ENCODE results near the gene GGT1.
"Not testable (repeated sequence)": the region's sequence is repeated elsewhere in the genome, so short reads cannot be mapped to it uniquely, and the experiment has no call there.

GGT1 gene

GRCh38 chr22:24644409-24644808 is 41.4 kb downstream of the GGT1 start:
- DNase-seq = not testable (repeated sequence)

GRCh38 chr22:24645408-24646399 is 42.7 kb downstream of the GGT1 start:
- not testable (repeated sequence) for DNase-seq

GRCh38 chr22:24646756-24647155 is 43.8 kb downstream of the GGT1 start:
- DNase-seq = not testable (repeated sequence)

GRCh38 chr22:24649371-24649770 is 46.4 kb downstream of the GGT1 start:
- DNase-seq = not testable (repeated sequence)

DNA sequence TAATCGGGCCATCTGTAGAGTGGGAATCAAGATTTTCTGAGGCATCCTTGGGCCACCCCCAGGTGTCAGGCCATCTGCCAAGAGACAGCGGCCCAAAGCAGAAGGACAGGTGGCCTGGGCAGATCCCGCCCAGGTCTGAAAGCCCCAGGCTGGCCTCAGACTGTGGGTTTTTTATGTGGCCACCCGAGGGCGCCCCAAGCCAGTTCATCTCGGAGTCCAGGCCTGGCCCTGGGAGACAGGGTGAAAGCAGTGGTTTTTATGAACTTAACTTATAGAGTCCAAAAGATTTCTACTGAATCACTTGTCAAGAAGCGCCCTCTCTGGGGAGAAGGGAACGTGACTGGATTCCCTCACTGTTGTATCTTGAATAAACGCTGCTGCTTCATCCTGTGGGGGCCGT is 47.9 kb downstream of the GGT1 start:
- peak; percentile 17 for DNase-seq

DNA sequence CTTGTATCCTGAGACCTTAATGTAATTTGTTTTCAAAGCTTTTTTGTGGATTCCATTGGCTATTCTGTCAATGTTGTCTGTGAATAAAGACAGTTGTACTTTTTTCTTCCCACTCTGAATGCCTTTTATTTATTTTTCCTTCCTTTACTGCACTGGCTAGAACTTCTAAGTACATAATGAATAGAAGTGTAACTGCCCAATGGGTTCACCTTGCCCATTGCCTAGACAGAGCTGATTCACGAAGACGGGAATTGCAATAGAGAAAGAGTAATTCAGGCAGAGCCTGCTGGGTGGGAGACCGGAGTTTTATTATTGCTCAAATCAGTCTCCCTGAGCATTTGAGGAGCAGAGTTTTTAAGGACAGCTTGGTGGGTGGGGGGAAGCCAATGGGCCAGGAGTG is 62.4 kb downstream of the GGT1 start:
- DNase-seq = not testable (repeated sequence)

- not testable (repeated sequence) for DNase-seq
Measured at GRCh38 chr22:24667904-24668303, 64.9 kb downstream of the GGT1 start.

DNA sequence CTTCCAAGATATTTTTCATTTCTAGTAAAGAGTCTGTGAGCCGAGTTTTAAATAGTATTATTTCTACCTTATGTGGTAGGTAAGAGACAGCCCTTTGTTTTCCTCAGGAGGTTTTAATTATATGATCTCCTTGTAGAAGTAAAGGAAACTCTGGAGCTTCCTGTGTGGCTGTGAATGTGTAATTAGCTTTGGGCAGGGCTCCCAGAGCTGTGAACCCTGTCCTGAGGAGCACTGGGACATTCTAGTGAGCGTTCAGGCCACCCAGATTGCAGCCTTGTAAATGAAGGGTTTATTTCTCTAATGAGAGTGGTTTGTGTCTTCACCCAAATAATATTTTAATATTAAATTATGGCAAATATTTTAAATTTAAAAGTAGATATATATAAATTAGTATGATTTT is 69.5 kb downstream of the GGT1 start:
- not testable (repeated sequence) for DNase-seq

Data from CD4-positive, alpha-beta T cell treated with Interleukin-4 for 4 hours (primary cell).